ENCODE data around the gene SLC30A1.

- TF ChIP-seq HIC2 (CRISPR knock-in tag; IDR thresholded peaks at IDR 0.05; ENCODE audit: low read depth), result no peak
- no peak for TF ChIP-seq ZNF563 (CRISPR knock-in tag; IDR thresholded peaks at IDR 0.05)
- no peak for TF ChIP-seq CBX1 (IDR thresholded peaks at IDR 0.05; ENCODE audit: low read depth)
- TF ChIP-seq ELF4 (CRISPR knock-in tag; IDR thresholded peaks at IDR 0.05; ENCODE audit: borderline replicate concordance), result no peak
- TF ChIP-seq PHF8 (CRISPR knock-in tag; IDR thresholded peaks at IDR 0.05), result no peak
These were observed 7.0 kb downstream of the SLC30A1 start for GRCh38 chr1:211571998-211572397.

Data from HepG2 (cell line).